NCI-H1436 (cell line): ENCODE measurements around the gene NMNAT2.

ENCODE experiments used
- DNase-seq: peaks from one replicate; lab custom pipeline; 2025; lab: John Stamatoyannopoulos, UW

The NMNAT2 gene

DNA sequence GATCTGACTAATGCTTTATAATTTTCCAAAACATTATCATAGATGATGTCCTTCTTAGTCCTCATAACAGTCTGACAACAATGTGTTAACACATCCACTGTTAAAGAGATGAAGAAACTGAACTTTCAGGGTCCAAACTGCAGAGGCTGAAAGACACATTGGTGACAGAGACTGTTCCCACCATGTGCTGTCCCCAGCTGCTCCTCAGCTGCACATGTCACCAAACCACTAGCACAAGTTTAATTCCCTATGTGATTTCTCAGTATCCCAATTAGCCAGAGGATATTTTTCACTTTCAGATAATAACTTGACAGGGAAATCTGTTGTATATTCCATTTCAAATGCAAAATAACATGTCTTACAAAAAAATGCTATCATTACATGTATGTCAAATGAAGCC is 207.5 kb downstream of the NMNAT2 start:
- DNase-seq: no peak

DNA sequence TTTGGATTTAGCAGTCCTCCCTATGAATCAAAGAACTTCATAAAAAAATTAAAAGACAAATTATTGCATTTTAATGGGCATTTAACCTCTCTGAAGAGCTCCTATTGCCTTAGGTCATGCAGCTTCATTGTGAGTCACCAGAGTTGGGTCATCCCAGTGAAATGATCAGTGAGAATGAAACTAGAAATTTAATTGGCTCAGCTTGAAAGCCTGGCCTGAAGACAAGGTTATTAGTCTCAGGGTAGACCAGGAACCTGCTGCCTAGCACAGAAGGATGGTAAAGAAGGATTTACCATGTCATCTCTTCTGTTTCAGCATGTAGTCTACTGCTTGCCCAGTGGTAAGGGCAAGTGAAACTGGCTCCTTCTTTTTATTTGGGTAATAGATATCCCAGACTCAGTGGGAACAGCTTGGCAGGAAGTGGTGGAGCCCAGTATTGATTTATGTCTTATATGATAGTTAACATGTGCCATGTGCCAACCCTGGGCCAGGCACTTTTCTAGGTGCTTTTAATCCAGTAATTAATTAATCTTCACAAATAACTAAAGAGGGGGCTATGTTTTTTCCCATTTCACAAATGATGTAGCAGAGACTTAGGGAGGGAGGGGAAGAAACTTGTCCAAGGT is 208.5 kb downstream of the NMNAT2 start:
- DNase-seq: no peak

DNA sequence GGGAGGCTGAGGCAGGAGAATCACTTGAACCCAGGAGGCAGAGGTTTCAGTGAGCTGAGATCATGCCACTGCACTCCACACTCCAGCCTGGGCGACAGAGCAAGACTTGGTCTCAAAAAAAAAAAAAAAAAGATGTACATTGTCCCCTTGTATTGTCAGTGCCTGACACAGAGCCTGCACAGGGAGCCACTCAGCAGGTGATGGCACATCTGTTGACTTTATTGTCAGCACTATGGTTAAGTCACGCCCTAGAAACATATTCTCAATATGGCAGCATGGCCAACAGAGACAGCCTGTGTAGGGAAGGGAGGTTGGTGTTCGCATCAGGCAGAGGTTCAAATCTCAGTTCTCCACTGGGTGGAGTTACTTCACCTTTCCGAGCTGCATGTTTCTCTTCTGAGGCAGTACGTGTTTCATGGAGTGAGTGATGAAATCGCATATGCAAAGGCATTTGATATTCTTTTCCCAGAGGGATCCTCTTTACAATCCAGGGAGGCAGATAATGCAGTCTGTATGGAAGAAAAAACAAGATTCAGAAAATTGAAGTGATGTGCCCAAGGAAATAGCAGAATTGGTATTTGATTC is 211.6 kb downstream of the NMNAT2 start:
- DNase-seq: no peak

DNA sequence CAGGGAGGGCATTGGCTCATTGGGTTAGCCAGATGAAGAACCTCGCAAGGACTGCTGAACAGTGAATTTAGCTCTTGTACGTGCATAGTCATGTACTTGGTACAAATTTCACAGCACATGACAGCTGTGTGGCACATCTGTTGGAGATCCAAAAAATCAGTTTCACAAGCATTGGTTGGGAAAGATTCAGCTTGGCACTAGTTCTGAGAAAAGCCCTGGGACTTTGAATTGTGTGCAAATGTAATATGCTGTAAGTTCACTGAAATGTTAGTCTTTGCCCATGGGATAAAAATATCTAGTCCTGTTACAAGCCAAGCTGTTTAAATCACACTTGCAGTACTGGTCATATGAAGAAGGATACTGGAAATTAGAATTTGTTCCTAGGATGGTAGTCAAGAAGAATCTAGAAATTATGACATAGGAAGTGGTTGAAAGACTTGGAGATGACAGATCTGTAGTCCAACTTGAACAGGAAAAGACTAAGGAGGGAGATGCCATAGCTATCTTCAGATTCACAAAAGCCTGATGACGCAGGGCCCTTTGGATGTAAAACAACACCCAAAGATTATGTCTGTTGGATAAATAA is 212.9 kb downstream of the NMNAT2 start:
- DNase-seq: no peak

DNA sequence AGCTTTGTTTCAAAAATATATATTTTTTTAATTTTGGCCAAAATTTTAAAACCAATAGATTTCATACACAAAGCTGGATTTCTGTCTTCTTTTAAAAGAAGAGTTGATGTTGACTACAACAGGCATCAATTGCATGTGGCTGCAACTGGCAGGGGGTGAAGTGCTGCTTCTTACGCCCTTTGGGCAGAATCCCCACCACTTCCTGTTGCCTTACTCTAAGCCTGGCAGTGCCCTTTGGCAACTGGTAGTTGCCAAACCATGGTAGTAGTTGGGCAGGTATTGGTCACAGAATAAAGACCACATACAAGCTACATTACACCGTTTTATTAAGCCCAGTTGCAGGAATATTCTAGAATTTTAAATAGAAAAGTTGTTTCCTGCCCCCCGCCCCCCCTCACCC is 215.1 kb downstream of the NMNAT2 start:
- no peak for DNase-seq

DNA sequence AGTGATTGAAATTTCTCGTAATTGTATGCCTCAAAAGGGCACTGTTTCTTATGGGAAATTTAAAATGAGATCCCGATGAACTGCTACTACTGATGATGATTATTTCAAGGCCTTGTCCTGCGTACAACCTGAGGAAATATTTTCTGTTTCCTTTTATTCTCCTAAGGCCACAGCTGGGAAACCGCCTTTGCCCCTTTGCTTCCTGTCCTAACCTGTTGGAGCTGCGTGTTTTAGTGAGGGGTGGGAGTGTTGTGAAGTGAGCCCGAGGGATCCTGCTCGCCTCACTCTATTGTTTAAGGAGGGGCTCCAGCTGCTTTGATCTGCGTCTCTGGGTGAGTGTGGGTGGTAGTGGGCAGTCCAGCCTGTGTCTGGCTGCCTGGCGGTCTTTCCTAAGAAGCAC is 217.7 kb downstream of the NMNAT2 start:
- no peak for DNase-seq

DNA sequence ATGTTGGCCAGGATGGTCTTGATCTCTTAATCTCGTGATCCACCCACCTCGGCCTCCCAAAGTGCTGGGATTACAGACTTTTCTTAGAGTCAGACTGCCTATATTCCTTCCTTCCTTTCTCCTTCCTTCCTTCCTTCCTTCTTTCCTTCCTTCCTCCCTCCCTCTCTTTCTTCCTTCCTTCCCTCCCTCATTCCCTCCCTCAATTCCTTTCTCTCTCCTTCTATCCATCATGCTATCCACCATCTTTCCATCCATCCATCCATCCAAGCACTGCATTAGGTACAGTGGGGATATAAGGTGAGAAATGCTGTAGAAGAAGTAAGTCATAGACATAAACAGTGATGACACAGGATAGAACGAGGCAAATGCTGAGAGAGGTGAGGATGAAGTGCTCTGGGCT is 218.9 kb downstream of the NMNAT2 start:
- DNase-seq: no peak

DNA sequence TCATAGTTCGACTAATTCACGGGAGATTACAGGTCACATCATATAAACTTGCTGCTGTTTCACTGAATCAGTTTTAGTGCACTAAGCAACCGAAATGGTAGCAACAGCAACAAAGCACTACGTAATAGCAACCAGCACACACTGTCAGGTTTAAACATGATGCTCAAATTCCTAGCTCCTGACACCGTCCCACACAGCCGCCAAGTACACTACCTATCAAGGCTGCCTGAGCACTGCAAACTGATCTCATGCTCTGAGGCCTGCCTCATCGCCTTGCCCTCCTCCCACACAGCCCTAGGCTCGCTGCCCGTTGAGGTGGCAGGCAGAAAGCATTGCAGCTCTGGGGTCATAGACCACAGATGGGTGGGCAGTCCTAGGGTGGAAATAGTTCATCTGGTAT is 219.7 kb downstream of the NMNAT2 start:
- no peak for DNase-seq
